ENCODE measurements around the gene CTCFL. TPM values are rescaled to one million over a fixed set of nuclear protein-coding genes. Genes with fewer than 3 reads are reported as not detected.
"Not testable (repeated sequence)": the region's sequence is repeated elsewhere in the genome, so short reads cannot be mapped to it uniquely, and the experiment has no call there.

Gene CTCFL
- total RNA-seq, 4 donors from 2014 or later = 0.13 to 0.46 TPM; not detected in 2

- Histone ChIP-seq H3K27me3 (no peaks in the 10 kb centered on the region), H3K9me3 (no peaks in the 10 kb centered on the region), H3K4me1 (peaks cover 0 to 5% of the 10 kb centered on the region in 2 donors), H3K4me3 (replicated peaks in 1 of 3) (no peak overlapping the region), H3K27ac (no peak overlapping the region), H3K36me3 (no peaks in the 10 kb centered on the region)
- DNase-seq = no peak
- intact Hi-C loops (cut with DNase I) = no loop called here
- TF ChIP-seq CTCF (IDR thresholded peaks at IDR 0.05) = no peak
- TF ChIP-seq POLR2A (IDR thresholded peaks at IDR 0.05) = no peak
- WGBS, 2 donors = 49 to 50% methylated on average over 6 of the region's 6 CpGs
These were observed 48.8 kb downstream of the CTCFL start for GRCh38 chr20:57476084-57476526.

- H3K4me3 ChIP-seq (replicated peaks in 1 of 3) = no peak overlapping the region
- intact Hi-C loops (cut with DNase I) = no loop called here
- WGBS, 2 donors = 80 to 82% methylated on average over 8 of the region's 8 CpGs
- H3K4me1 ChIP-seq = peaks cover 0 to 5% of the 10 kb centered on the region in 2 donors
- TF ChIP-seq CTCF (IDR thresholded peaks at IDR 0.05) = no peak
- TF ChIP-seq POLR2A (IDR thresholded peaks at IDR 0.05) = no peak
- no peaks in the 10 kb centered on the region for H3K27me3 ChIP-seq
- no peaks in the 10 kb centered on the region for H3K36me3 ChIP-seq
- DNase-seq = no peak
- H3K9me3 ChIP-seq = no peaks in the 10 kb centered on the region
- H3K27ac ChIP-seq = no peak overlapping the region
These were observed 49.4 kb downstream of the CTCFL start for GRCh38 chr20:57475388-57476083.

- Histone ChIP-seq H3K9me3 (no peaks in the 10 kb centered on the region), H3K4me3 (replicated peaks in 1 of 3) (no peak overlapping the region), H3K36me3 (no peaks in the 10 kb centered on the region), H3K27me3 (no peaks in the 10 kb centered on the region), H3K4me1 (peaks cover 0 to 5% of the 10 kb centered on the region in 2 donors), H3K27ac (no peak overlapping the region)
- no peak for DNase-seq
- WGBS, 2 donors = 84 to 90% methylated on average over 6 to 7 of the region's 7 CpGs
- no peak for TF ChIP-seq CTCF (IDR thresholded peaks at IDR 0.05)
- TF ChIP-seq POLR2A (IDR thresholded peaks at IDR 0.05) = no peak
- intact Hi-C loops (cut with DNase I) = no loop called here
These were observed 50.1 kb downstream of the CTCFL start for GRCh38 chr20:57474816-57475215.

- no peak for DNase-seq
- no peak overlapping the region for H3K4me3 ChIP-seq (replicated peaks in 1 of 3)
- peaks cover 0 to 5% of the 10 kb centered on the region in 2 donors for H3K4me1 ChIP-seq
- H3K36me3 ChIP-seq = no peaks in the 10 kb centered on the region
- WGBS, 2 donors = 85 to 88% methylated on average over 2 of the region's 2 CpGs
- H3K27me3 ChIP-seq = no peaks in the 10 kb centered on the region
- no peak for TF ChIP-seq CTCF (IDR thresholded peaks at IDR 0.05)
- no peak for TF ChIP-seq POLR2A (IDR thresholded peaks at IDR 0.05)
- intact Hi-C loops (cut with DNase I) = no loop called here
- no peaks in the 10 kb centered on the region for H3K9me3 ChIP-seq
- H3K27ac ChIP-seq = no peak overlapping the region
These were observed 50.7 kb downstream of the CTCFL start for GRCh38 chr20:57474205-57474604.

GRCh38 chr20:57473246-57474048 lies 51.5 kb downstream of the CTCFL start:
- peak; percentile 14 to 38 for DNase-seq
- Histone ChIP-seq H3K9me3 (no peaks in the 10 kb centered on the region), H3K4me1 (peaks cover 0 to 5% of the 10 kb centered on the region in 2 donors), H3K4me3 (replicated peaks in 1 of 3) (no peak overlapping the region), H3K36me3 (no peaks in the 10 kb centered on the region), H3K27me3 (no peaks in the 10 kb centered on the region), H3K27ac (peak overlapping the region in 1 of 3 donors; percentile 5)
- no peak for TF ChIP-seq CTCF (IDR thresholded peaks at IDR 0.05)
- no peak for TF ChIP-seq POLR2A (IDR thresholded peaks at IDR 0.05)
- intact Hi-C loops (cut with DNase I) = no loop called here
- 37 to 42% methylated on average over 10 to 16 of the region's 16 CpGs for WGBS, 2 donors

- H3K27me3 ChIP-seq; H3K9me3 ChIP-seq; H3K27ac ChIP-seq; intact Hi-C loops (cut with DNase I); H3K4me3 ChIP-seq (replicated peaks in 1 of 3); H3K4me1 ChIP-seq; DNase-seq; H3K36me3 ChIP-seq: not testable (repeated sequence)
- WGBS, 2 donors = 80 to 96% methylated on average over 5 of the region's 5 CpGs
These were observed 52.5 kb downstream of the CTCFL start for GRCh38 chr20:57472474-57472873.
